CD4-positive, alpha-beta T cell treated with Interleukin-15 for 4 hours (primary cell): ENCODE results near the gene ALPI.

Experiments
- DNase-seq: peaks from one replicate; pipeline ENCODE4 v3.0.0-alpha.2; 2020; ENCODE audit warnings: low spot score

ALPI gene

GRCh38 chr2:232463701-232464543 is 8.0 kb downstream of the ALPI start:
- DNase-seq, result no peak

DNA sequence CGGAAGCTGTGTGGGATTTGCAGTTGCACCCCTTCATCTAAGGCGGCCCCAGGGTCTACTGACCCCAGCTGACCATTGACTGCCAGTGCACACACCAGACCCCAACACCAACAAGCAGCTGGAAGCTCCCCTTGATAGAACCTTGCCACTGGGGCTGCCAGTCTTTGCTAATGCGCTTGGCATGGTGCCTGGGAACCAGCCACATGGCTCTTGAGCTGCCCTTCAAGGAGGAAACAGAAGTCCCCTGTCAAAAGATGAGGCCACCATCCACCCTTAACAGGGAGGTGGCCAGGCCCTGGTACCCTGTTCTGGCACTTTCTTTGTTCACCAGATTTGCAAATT is 8.6 kb downstream of the ALPI start:
- DNase-seq, result no peak

GRCh38 chr2:232465061-232465460 is 9.1 kb downstream of the ALPI start:
- DNase-seq, result no peak

DNA sequence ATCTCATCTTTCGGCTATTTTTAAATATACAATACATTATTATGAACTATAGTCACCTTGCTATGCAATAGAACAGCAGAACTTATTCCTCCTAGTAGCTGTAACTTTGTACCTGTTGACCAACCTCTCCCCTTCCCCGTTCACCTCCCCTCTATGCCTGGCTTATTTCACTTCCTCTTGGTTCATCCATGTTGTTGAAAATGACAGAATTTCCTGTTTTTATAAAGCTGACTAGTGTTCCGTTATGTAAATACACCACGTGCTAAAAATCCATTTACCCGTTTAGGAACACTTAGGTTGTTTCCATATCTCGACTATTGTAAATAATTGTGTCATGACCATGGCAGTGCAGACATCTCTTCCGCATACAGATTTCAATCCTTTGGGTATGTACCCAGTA is 10.3 kb downstream of the ALPI start:
- DNase-seq, result no peak

GRCh38 chr2:232473467-232473890 is 17.5 kb downstream of the ALPI start:
- no peak for DNase-seq

DNA sequence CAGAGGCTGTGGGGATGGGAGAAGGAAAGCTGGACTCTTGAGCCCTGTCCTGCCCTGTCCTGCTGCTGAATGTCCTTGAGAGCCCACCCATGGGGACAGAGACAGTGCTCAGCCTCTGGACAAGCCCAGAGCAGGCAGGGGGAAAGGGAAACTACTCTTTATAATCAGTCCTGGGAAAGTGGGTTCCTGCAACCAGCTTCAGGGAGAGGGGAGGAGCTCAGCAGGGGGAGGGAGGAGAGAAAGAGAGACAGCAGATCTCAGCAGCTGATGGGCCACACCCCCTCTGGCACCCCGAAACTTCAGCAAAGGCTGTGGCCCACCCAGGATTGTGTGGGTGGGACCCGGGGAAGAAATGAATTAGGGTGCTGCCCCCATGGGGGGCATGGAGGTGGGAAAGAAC is 20.1 kb downstream of the ALPI start:
- no peak for DNase-seq

GRCh38 chr2:232476791-232477190 is 20.8 kb downstream of the ALPI start:
- no peak for DNase-seq

GRCh38 chr2:232477751-232478510 is 22.0 kb downstream of the ALPI start:
- no peak for DNase-seq

DNA sequence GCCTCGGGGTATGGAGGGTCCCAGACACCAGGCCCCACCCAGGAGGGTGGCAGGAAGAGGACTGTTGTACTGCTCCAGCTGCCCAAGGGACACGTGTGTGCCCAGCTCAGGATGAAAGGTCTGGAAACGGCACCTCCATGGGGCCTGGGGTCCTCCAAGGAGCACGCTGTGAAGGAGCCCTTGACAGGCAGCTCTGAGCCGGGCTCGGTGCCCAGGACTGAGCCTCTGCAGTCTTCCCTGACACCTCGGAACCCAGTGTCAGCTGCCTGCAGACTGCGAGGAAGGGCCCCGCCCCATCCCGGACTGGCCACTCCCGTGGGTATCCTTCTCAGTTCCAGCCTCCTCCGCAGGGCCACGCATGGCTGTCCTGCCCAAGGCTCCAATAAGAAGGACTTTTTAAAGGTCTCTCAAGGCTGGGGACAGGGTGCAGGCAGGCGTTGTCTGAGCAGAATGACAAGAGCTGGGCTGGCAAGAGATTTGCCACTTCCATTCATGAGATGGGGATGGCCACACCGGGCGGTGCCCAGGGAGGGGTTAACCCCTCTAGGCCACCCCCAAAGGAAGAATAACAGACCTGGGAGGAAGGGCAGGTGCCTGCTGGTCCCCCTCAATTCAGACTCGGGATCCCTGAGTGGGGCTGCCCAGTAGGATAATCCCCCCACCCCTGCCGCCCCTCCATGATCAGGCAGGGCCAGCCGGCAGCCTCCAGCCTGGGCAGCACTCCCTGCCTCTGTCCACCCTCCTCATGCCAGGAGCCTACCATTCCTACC is 22.8 kb downstream of the ALPI start:
- no peak for DNase-seq

DNA sequence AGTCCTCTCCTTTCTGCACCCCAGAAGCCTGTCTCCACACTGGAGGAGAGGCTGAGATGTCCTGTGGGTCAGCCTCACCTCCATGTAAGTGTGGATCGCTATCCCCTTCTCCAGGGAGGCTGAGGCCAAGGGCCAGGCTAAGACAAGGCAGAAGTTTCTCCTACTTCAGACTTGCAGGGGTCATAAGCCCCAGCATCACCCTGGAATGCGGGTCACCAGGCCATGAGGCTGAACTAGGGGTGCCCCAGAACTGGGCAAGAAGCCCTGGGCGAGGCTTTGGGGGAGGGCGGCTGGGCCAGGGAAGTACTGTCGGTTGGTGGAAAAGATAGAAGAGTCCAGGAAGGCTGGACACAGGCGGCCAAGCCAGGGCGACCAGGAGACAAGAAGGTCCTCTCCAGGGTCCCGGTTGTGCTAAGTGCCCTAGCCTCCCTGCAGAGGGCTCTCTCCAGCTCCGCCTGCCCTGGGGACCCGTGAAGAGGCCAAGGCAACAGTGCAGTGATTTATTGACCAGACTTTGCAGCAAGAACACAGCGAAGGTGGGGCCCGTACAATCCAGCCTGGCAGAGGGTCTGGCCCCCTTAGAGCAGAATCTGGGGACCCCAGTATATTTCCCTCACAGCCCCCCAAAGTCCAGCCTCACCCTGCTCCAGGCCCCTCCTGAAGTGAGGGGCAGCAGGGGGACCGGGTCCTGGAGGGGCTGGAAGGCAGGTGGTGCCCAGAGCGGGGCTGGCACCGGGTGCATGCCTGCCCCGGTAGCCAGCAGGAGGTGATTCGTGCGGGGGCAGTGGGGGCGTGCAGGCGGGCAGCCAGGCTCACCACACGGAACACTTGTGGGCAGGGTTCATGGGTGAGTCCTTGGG is 23.6 kb downstream of the ALPI start:
- DNase-seq, result no peak

- no peak for DNase-seq
Measured at GRCh38 chr2:232480201-232481190, 24.5 kb downstream of the ALPI start.

DNA sequence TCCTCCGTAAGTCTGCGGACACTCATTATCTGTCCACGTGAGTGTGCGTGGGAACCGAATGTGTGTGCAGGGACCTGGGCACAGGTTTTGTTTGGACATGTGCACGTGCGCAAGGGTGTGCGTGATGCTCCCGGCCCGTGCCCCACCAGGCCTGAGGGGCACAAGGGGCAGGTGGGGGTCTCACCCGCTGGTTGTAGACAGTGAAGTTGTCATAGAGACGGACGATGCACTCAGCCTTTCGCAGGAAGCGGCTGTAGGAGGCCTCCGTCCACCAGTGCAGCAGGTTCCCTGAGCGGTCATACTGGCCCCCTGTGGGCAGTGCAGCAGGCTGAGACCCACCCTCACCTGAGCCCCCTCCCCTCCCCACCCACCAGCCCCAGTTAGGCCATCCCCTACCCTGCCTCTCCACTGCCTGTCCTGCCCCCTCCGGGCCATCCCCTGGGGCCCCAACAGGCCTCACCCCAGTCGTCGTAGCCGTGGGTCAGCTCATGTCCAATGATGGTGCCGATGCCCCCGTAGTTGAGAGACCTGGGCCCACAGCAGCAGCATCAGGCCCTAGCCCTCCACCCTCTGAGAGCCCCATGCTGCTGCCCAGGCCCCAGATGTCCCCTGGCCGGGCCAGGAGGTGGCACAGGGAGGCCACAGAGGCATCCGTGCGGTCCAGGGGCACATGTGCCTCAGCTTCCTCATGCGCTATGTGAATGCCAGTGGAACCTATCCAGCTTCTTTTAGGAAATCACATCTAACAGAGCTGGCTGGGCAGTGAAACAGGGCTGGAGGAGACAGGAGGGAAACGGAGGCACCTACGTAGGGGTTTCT is 25.6 kb downstream of the ALPI start:
- DNase-seq, result no peak

DNA sequence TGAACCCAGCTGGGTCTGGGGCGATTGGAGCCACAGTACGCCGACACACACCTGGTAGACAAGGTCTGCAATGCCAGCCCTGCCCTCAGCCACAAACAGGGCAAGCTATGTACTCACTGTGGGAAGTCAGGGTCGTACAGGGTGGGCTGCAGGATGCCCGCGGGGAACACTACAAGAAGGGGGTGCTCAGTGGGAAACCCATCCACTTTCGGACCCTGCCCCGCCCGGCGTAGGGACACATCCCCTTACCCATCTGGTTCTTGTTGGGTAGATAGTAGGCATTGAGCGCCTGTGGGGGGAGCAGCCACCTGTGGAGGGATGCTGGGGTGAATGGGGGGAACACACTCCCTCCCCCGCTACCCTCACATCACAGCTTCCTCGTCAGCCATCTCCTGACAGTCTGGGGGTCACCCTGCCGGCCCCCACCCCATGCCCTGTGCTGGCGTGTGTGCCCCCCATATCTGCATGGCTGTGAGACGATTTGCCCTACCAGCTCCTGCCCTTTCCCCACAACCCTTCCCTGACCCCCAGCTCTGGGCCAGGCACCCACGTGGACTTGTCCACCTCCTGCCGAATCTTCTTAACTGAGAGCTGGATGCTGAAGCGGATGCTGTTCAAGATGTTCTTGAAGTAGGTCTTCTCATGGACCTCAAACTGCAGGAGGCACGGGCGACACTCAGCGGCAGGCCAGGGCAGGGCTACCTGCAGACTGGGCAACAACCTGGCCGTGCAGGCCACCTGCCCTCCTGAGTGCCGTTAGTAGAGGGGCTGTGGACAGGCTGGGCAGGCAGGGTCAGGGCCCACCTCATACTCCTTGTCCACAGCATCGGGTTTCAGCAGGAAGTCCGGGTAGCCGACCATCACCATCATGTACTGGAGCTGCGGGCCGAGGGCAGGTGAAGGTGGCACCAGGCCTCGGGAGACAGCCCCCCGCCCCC is 26.6 kb downstream of the ALPI start:
- DNase-seq, result no peak

GRCh38 chr2:232483311-232483922 is 27.5 kb downstream of the ALPI start:
- DNase-seq, result no peak

- no peak for DNase-seq
Measured at GRCh38 chr2:232483923-232484627, 28.1 kb downstream of the ALPI start.

DNA sequence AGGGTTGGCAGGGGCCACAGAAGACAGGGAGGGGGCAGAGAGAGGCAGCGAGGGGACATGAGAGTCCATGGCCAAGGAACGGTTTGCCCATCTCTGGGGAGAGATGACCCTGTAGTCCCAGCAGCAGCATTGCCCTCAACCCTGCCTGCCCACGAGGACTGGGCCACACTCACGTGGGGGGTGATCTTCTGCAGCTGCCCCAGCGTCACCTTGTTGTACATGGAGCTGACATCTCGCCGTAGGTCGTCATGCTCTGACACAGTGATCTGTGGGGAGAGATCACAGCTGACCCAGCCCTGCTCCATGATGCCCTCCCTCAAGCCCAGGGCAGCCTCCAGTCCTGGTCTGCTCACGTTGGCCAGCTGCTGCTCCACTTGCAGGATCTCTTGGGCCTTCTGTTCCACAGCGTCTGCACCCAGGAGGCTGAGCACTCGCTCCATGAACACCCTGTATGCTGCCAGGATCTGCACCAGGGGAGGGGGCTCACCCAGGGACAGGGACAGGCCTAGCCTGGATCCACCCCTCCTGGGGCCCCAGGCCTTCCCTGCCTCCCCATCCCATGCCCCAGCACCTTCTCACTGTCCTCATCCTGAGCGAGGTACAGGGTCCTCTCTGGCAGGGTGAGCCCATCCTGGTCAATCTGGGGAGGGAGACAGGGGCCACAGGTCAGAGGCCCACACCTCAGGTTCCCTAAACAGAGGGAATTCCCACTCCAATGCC is 28.8 kb downstream of the ALPI start:
- DNase-seq, result no peak

DNA sequence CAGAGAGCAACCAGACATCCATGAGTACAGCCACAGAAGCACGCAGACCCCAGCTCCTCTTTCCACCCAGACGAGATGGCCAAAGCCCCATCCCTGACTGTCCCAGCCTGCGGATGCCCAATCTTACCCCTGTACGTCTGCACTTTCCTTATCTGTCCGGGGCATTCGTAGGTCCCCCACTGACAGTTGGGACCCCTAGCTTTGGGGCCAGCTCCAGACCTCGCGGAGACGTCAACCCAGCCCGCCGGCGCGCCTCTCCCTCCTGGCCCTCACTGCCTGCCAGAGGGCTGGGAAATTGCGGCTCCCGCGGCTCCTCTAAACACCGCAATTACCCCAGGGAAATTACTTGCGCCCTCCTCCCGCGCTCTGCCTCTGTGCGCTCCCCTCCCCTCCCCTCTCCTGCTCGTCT is 29.4 kb downstream of the ALPI start:
- no peak for DNase-seq
